GM12891 (cell line): ENCODE results near the gene ZNF692.

Experiments used
- PAX5 ChIP-seq: IDR thresholded peaks from 2 replicates; pipeline ENCODE4 v1.6.1; 2011; ENCODE audit warnings: low read length, moderate library complexity, mild to moderate bottlenecking; ENCODE audit not compliant: insufficient read depth, severe bottlenecking
- POLR2A ChIP-seq: IDR thresholded peaks from 2 replicates; pipeline ENCODE4 v1.6.1; 2011; ENCODE audit warnings: low read depth, low read length, control low read depth
- POLR2AphosphoS5 ChIP-seq: IDR thresholded peaks from 2 replicates; pipeline ENCODE4 v1.6.1; 2011; ENCODE audit warnings: low read depth, low read length, control low read depth
- POU2F2 ChIP-seq: IDR thresholded peaks from 2 replicates; pipeline ENCODE4 v1.6.1; 2011; ENCODE audit warnings: low read depth, mild to moderate bottlenecking, control low read depth, low read length, moderate library complexity
- SPI1 ChIP-seq: IDR thresholded peaks from 2 replicates; pipeline ENCODE4 v1.6.1; 2011; ENCODE audit warnings: low read depth, low read length, control low read depth
- TAF1 ChIP-seq: IDR thresholded peaks from 2 replicates; pipeline ENCODE4 v1.6.1; 2011; ENCODE audit warnings: low read depth, low read length, control low read depth

GRCh38 chr1:248850536-248851251, 8.2 kb downstream of the ZNF692 start:
- TF ChIP-seq POLR2A (no peak), POLR2AphosphoS5 (no peak), TAF1 (no peak), POU2F2 (no peak), SPI1 (no peak), PAX5 (no peak)
